ENCODE data around the gene COPS6.

COPS6 gene

GRCh38 chr7:100118388-100119071 is 29.8 kb downstream of the COPS6 start:
- H3K4me1 ChIP-seq (ENCODE audit: control extremely low read depth in 1 of 4, control insufficient read depth in 4 of 4, insufficient read depth in 4 of 4, low read length in 3 of 4): peaks cover 2 to 22% (median 12%) of the 10 kb centered on the region in 4 experiments
- ChIA-PET POLR2A (no interaction called here), CTCF (no interaction called here)
- no peaks in the 10 kb centered on the region for H3K27me3 ChIP-seq (replicated peaks in 2 of 5; ENCODE audit: control insufficient read depth in 4 of 5, insufficient read depth in 5 of 5, low read length in 4 of 5)
- DNase-seq: no peak
- H3K36me3 ChIP-seq (ENCODE audit: control insufficient read depth in 4 of 4, insufficient read depth in 4 of 4, low read length in 3 of 4): peaks cover 0 to 7% (median 3%) of the 10 kb centered on the region in 4 experiments
- H3K9me3 ChIP-seq (ENCODE audit: control extremely low read depth in 1 of 5, control insufficient read depth in 4 of 5, insufficient read depth in 2 of 5, low read depth in 1 of 5, low read length in 4 of 5): no peaks in the 10 kb centered on the region
- 22% methylated on average over 17 of the region's 18 CpGs for WGBS (ENCODE audit: insufficient coverage)
- H3K27ac ChIP-seq (ENCODE audit: insufficient read depth in 1 of 2, low read depth in 1 of 2, low read length in 2 of 2, poor library complexity in 1 of 2, severe bottlenecking in 2 of 2): peak overlapping the region; percentile 97 to 99
- peak overlapping the region; percentile 73 to 97 (median 94) for H3K4me3 ChIP-seq (ENCODE audit: control insufficient read depth in 1 of 7, extremely low read depth in 1 of 7, insufficient read depth in 4 of 7, low read depth in 2 of 7, low read length in 6 of 7)

DNA sequence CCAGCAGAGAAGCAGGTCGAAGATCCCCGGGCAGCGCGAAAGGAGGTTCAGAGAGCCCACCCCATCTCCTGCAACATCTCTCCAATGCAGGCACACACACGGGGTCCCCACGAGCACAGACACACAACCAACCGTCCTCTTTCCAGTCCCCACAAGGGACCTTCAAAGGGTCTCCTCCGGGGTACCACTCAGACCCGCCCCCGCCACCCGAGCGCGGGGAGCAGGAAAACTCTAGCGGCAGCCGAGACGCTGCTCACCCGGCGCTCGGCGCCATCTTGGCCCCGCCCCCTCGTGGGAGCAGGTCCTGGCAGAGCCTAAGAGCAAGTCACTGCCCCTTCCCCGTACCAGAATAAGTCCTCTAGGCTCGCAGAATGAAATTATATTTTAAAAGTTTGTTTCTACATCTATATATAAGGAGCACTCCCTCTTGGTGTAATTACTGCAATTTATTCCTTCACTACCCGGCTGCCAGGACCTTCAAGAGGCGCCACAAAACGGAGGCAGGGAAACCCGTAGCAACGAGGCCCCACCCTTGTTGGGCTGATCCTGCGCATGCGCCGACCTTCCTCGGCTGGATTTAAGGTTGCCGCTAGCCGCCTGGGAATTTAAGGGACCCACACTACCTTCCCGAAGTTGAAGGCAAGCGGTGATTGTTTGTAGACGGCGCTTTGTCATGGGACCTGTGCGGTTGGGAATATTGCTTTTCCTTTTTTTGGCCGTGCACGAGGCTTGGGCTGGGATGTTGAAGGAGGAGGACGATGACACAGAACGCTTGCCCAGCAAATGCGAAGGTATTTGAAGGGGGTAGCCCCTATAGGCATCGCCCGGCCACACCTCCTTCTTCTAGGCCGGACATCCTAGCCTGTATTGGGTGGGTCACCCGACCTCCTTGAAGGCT is 30.6 kb downstream of the COPS6 start, which contains the start of the genes CNPY4 and TAF6:
Gene CNPY4 (plus strand): TSS at position 563 of the 898 bp plus-strand sequence. CDS start 111 bp downstream, at position 674.
Gene TAF6 (minus strand): TSS at position 287 of the 898 bp plus-strand sequence. CDS start 5,149 bp downstream, outside the sequence.
- peaks cover 2 to 22% (median 12%) of the 10 kb centered on the region in 4 experiments for H3K4me1 ChIP-seq (ENCODE audit: control extremely low read depth in 1 of 4, control insufficient read depth in 4 of 4, insufficient read depth in 4 of 4, low read length in 3 of 4)
- POLR2A ChIA-PET: interaction anchor here (1.2 kb wide), 1 partner anchor 18 kb away, joined by 4 read pairs; the partner anchor contains the start of genes AP4M1 and MCM7
- H3K4me3 ChIP-seq (ENCODE audit: control insufficient read depth in 1 of 7, extremely low read depth in 1 of 7, insufficient read depth in 4 of 7, low read depth in 2 of 7, low read length in 6 of 7): peak within 1 kb of the TSS; percentile 73 to 97 (median 94)
- no peaks in the 10 kb centered on the region for H3K27me3 ChIP-seq (replicated peaks in 2 of 5; ENCODE audit: control insufficient read depth in 4 of 5, insufficient read depth in 5 of 5, low read length in 4 of 5)
- H3K27ac ChIP-seq (ENCODE audit: insufficient read depth in 1 of 2, low read depth in 1 of 2, low read length in 2 of 2, poor library complexity in 1 of 2, severe bottlenecking in 2 of 2): peak within 1 kb of the TSS; percentile 97 to 99
- H3K36me3 ChIP-seq (ENCODE audit: control insufficient read depth in 4 of 4, insufficient read depth in 4 of 4, low read length in 3 of 4): peaks cover 0 to 1% (median 0%) of the 10 kb centered on the region in 4 experiments
- no peaks in the 10 kb centered on the region for H3K9me3 ChIP-seq (ENCODE audit: control extremely low read depth in 1 of 5, control insufficient read depth in 4 of 5, insufficient read depth in 2 of 5, low read depth in 1 of 5, low read length in 4 of 5)
- 0% methylated on average over 38 of the region's 49 CpGs for WGBS (ENCODE audit: insufficient coverage)
- peak; percentile 94 to 97 (median 96) for DNase-seq
- CTCF ChIA-PET: interaction anchor here (0.9 to 1.8 kb wide), 4 partner anchors 10 to 31 kb away, joined by 3 to 5 read pairs (median 4); no protein-coding TSS in a partner anchor

- CTCF ChIA-PET: interaction anchor here (0.9 to 1.8 kb wide), 6 partner anchors 10 to 32 kb away, joined by 3 to 5 read pairs (median 4); no protein-coding TSS in a partner anchor
- Histone ChIP-seq H3K36me3 (ENCODE audit: control insufficient read depth in 4 of 4, insufficient read depth in 4 of 4, low read length in 3 of 4) (peaks cover 0 to 6% (median under 1%) of the 10 kb centered on the region in 4 experiments), H3K4me1 (ENCODE audit: control extremely low read depth in 1 of 4, control insufficient read depth in 4 of 4, insufficient read depth in 4 of 4, low read length in 3 of 4) (peaks cover 2 to 24% (median 15%) of the 10 kb centered on the region in 4 experiments), H3K27me3 (replicated peaks in 2 of 5; ENCODE audit: control insufficient read depth in 4 of 5, insufficient read depth in 5 of 5, low read length in 4 of 5) (no peaks in the 10 kb centered on the region), H3K9me3 (ENCODE audit: control extremely low read depth in 1 of 5, control insufficient read depth in 4 of 5, insufficient read depth in 2 of 5, low read depth in 1 of 5, low read length in 4 of 5) (no peaks in the 10 kb centered on the region), H3K4me3 (ENCODE audit: control insufficient read depth in 1 of 7, extremely low read depth in 1 of 7, insufficient read depth in 4 of 7, low read depth in 2 of 7, low read length in 6 of 7) (peak overlapping the region; percentile 55 to 97 (median 94)), H3K27ac (ENCODE audit: insufficient read depth in 1 of 2, low read depth in 1 of 2, low read length in 2 of 2, poor library complexity in 1 of 2, severe bottlenecking in 2 of 2) (peak overlapping the region; percentile 97 to 99)
- 47% methylated on average over 14 of the region's 19 CpGs for WGBS (ENCODE audit: insufficient coverage)
- DNase-seq: peak; percentile 49 to 76 (median 72)
- POLR2A ChIA-PET: interaction anchor here (1.2 kb wide), 1 partner anchor 19 kb away, joined by 4 read pairs; the partner anchor contains the start of genes AP4M1 and MCM7
These were observed 31.4 kb downstream of the COPS6 start for GRCh38 chr7:100119970-100120732.

- CTCF ChIA-PET: interaction anchor here (0.9 to 1.8 kb wide), 6 partner anchors 9 to 33 kb away, joined by 3 to 5 read pairs (median 4); no protein-coding TSS in a partner anchor
- peaks cover 0 to 6% (median under 1%) of the 10 kb centered on the region in 4 experiments for H3K36me3 ChIP-seq (ENCODE audit: control insufficient read depth in 4 of 4, insufficient read depth in 4 of 4, low read length in 3 of 4)
- DNase-seq: no peak
- WGBS (ENCODE audit: insufficient coverage): 91% methylated on average over 1 of the region's 1 CpG
- H3K9me3 ChIP-seq (ENCODE audit: control extremely low read depth in 1 of 5, control insufficient read depth in 4 of 5, insufficient read depth in 2 of 5, low read depth in 1 of 5, low read length in 4 of 5): no peaks in the 10 kb centered on the region
- POLR2A ChIA-PET: interaction anchor here (1.2 kb wide), 1 partner anchor 19 kb away, joined by 4 read pairs; the partner anchor contains the start of genes AP4M1 and MCM7
- H3K4me1 ChIP-seq (ENCODE audit: control extremely low read depth in 1 of 4, control insufficient read depth in 4 of 4, insufficient read depth in 4 of 4, low read length in 3 of 4): peaks cover 2 to 27% (median 17%) of the 10 kb centered on the region in 4 experiments
- no peaks in the 10 kb centered on the region for H3K27me3 ChIP-seq (replicated peaks in 2 of 5; ENCODE audit: control insufficient read depth in 4 of 5, insufficient read depth in 5 of 5, low read length in 4 of 5)
- peak overlapping the region in 1 of 2 experiments; percentile 99 for H3K27ac ChIP-seq (ENCODE audit: insufficient read depth in 1 of 2, low read depth in 1 of 2, low read length in 2 of 2, poor library complexity in 1 of 2, severe bottlenecking in 2 of 2)
- peak overlapping the region in 3 of 7 experiments; percentile 84 to 95 (median 95) for H3K4me3 ChIP-seq (ENCODE audit: control insufficient read depth in 1 of 7, extremely low read depth in 1 of 7, insufficient read depth in 4 of 7, low read depth in 2 of 7, low read length in 6 of 7)
These were observed 31.9 kb downstream of the COPS6 start for GRCh38 chr7:100120733-100121036.

DNA sequence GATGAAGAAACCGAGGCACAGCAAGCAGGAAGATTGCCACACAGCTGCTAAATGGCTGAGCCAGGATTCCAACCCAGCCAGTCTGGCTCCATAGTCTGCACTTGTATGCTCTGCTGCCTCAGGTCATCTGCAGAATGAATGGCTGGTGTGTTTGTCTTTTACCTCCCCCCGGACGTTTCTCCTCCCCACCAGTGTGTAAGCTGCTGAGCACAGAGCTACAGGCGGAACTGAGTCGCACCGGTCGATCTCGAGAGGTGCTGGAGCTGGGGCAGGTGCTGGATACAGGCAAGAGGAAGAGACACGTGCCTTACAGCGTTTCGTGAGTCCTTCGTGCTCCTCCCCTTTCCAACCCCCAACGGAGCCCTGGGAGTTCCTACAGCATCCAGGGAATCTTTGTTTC is 33.3 kb downstream of the COPS6 start:
- H3K27me3 ChIP-seq (replicated peaks in 2 of 5; ENCODE audit: control insufficient read depth in 4 of 5, insufficient read depth in 5 of 5, low read length in 4 of 5): no peaks in the 10 kb centered on the region
- H3K36me3 ChIP-seq (ENCODE audit: control insufficient read depth in 4 of 4, insufficient read depth in 4 of 4, low read length in 3 of 4): peaks cover 0 to 6% (median under 1%) of the 10 kb centered on the region in 4 experiments
- ChIA-PET CTCF (no interaction called here), POLR2A (no interaction called here)
- DNase-seq: no peak
- H3K4me3 ChIP-seq (ENCODE audit: control insufficient read depth in 1 of 7, extremely low read depth in 1 of 7, insufficient read depth in 4 of 7, low read depth in 2 of 7, low read length in 6 of 7): no peak overlapping the region
- 98% methylated on average over 6 of the region's 13 CpGs for WGBS (ENCODE audit: insufficient coverage)
- no peak overlapping the region for H3K27ac ChIP-seq (ENCODE audit: insufficient read depth in 1 of 2, low read depth in 1 of 2, low read length in 2 of 2, poor library complexity in 1 of 2, severe bottlenecking in 2 of 2)
- H3K4me1 ChIP-seq (ENCODE audit: control extremely low read depth in 1 of 4, control insufficient read depth in 4 of 4, insufficient read depth in 4 of 4, low read length in 3 of 4): peaks cover 2 to 32% (median 25%) of the 10 kb centered on the region in 4 experiments
- H3K9me3 ChIP-seq (ENCODE audit: control extremely low read depth in 1 of 5, control insufficient read depth in 4 of 5, insufficient read depth in 2 of 5, low read depth in 1 of 5, low read length in 4 of 5): no peaks in the 10 kb centered on the region

DNA sequence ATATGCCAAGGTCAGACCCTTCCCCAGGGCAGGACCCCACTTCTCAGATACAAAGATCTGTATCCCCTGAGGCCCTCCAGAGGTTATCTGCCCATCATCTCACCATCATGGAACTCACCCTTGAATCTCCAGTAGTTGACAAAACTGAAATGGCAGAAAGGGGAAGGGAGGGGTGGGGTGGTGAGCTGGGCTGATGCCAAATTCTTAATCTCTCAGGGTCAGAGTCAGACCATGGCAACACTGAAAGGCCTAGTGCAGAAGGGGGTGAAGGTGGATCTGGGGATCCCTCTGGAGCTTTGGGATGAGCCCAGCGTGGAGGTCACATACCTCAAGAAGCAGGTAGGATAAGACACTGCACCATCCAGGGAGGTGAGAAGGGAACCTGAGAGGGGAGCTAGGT is 33.8 kb downstream of the COPS6 start:
- Histone ChIP-seq H3K27me3 (replicated peaks in 2 of 5; ENCODE audit: control insufficient read depth in 4 of 5, insufficient read depth in 5 of 5, low read length in 4 of 5) (no peaks in the 10 kb centered on the region), H3K27ac (ENCODE audit: insufficient read depth in 1 of 2, low read depth in 1 of 2, low read length in 2 of 2, poor library complexity in 1 of 2, severe bottlenecking in 2 of 2) (no peak overlapping the region), H3K9me3 (ENCODE audit: control extremely low read depth in 1 of 5, control insufficient read depth in 4 of 5, insufficient read depth in 2 of 5, low read depth in 1 of 5, low read length in 4 of 5) (no peaks in the 10 kb centered on the region), H3K36me3 (ENCODE audit: control insufficient read depth in 4 of 4, insufficient read depth in 4 of 4, low read length in 3 of 4) (peaks cover 0 to 6% (median under 1%) of the 10 kb centered on the region in 4 experiments), H3K4me1 (ENCODE audit: control extremely low read depth in 1 of 4, control insufficient read depth in 4 of 4, insufficient read depth in 4 of 4, low read length in 3 of 4) (peaks cover 2 to 35% (median 28%) of the 10 kb centered on the region in 4 experiments), H3K4me3 (ENCODE audit: control insufficient read depth in 1 of 7, extremely low read depth in 1 of 7, insufficient read depth in 4 of 7, low read depth in 2 of 7, low read length in 6 of 7) (no peak overlapping the region)
- DNase-seq: peak in 2 of 3 donors; percentile 45 to 49
- CTCF ChIA-PET: interaction anchor here (1.0 kb wide), 1 partner anchor 96 kb away, joined by 4 read pairs; no protein-coding TSS in a partner anchor
- 90% methylated on average over 1 of the region's 1 CpG for WGBS (ENCODE audit: insufficient coverage)
- POLR2A ChIA-PET: no interaction called here
